ENCODE results near the gene GALR1.
"Not testable (repeated sequence)": the region's sequence is repeated elsewhere in the genome, so short reads cannot be mapped to it uniquely, and the experiment has no call there.

GRCh38 chr18:77239285-77239684 is 10.4 kb upstream of the GALR1 start:
- TF ChIP-seq CTCF (IDR thresholded peaks at IDR 0.05; ENCODE audit: extremely low read depth in 1 of 2, insufficient read depth in 1 of 2, low read depth in 1 of 2, low read length in 2 of 2); MYC (IDR thresholded peaks at IDR 0.05; ENCODE audit: low read depth, low read length): not testable (repeated sequence)

All from endothelial cell of umbilical vein (primary cell).